Neural progenitor cell (in vitro differentiated cells): Measurements from ENCODE around the gene PLAC8L1. TPM values are rescaled to one million over a fixed set of nuclear protein-coding genes. Genes with fewer than 3 reads are reported as not detected.

Experiments used
- DNase-seq: peaks from one replicate; pipeline ENCODE4 v3.0.0-alpha.2; 2016; ENCODE audit warnings: low spot score
- H2AFZ ChIP-seq: fragments of 200-600 bp; sonication (generic); replicated peaks from 2 replicates; pipeline ENCODE4 v1.6.1; 2016; ENCODE audit warnings: antibody characterized with exemption
- H3F3A ChIP-seq: fragments of 200-600 bp; sonication (generic); 2 replicates; pipeline ENCODE4 v1.6.1; 2016; ENCODE audit warnings: antibody characterized with exemption, low read depth
- H3K27ac ChIP-seq: fragments of 200-600 bp; sonication (generic); 2 replicates; pipeline ENCODE4 v1.5.1; 2016; ENCODE audit warnings: mild to moderate bottlenecking
- H3K27me3 ChIP-seq: fragments of 200-600 bp; sonication (generic); 2 replicates; pipeline ENCODE4 v1.6.1; 2016; ENCODE audit warnings: mild to moderate bottlenecking, moderate library complexity
- H3K36me3 ChIP-seq: fragments of 200-600 bp; sonication (generic); 2 replicates; pipeline ENCODE4 v1.5.1; 2016
- H3K4me1 ChIP-seq: fragments of 200-600 bp; sonication (generic); 2 replicates; pipeline ENCODE4 v1.6.1; 2016; ENCODE audit warnings: mixed run types
- H3K4me2 ChIP-seq: fragments of 200-600 bp; sonication (generic); 2 replicates; pipeline ENCODE4 v1.6.1; 2016
- H3K4me3 ChIP-seq: fragments of 200-600 bp; sonication (generic); 2 replicates; pipeline ENCODE4 v1.5.1; 2016
- H3K79me2 ChIP-seq: fragments of 200-600 bp; sonication (generic); 2 replicates; pipeline ENCODE4 v1.6.1; 2016; ENCODE audit warnings: low read depth
- H3K9ac ChIP-seq: fragments of 200-600 bp; sonication (generic); 2 replicates; pipeline ENCODE4 v1.6.1; 2016
- H3K9me3 ChIP-seq: fragments of 200-600 bp; sonication (generic); 2 replicates; pipeline ENCODE4 v1.5.1; 2016; ENCODE audit warnings: low read depth
- H4K20me1 ChIP-seq: fragments of 200-600 bp; sonication (generic); 2 replicates; pipeline ENCODE4 v1.6.1; 2016; ENCODE audit warnings: low read depth
- H3K27ac Mint-ChIP-seq: 3 replicates; pipeline ENCODE4 v1.8.0; 2021; ENCODE audit warnings: mixed read lengths
- H3K27me3 Mint-ChIP-seq: 2 replicates; pipeline ENCODE4 v1.8.0; 2022; ENCODE audit warnings: low read depth, mild to moderate bottlenecking, inconsistent platforms, moderate library complexity, mixed read lengths; ENCODE audit not compliant: insufficient read depth
- H3K36me3 Mint-ChIP-seq: 3 replicates; pipeline ENCODE4 v1.8.0; 2021; ENCODE audit warnings: mixed read lengths
- H3K4me1 Mint-ChIP-seq: 3 replicates; pipeline ENCODE4 v1.8.0; 2021; ENCODE audit warnings: mixed read lengths
- H3K4me3 Mint-ChIP-seq: 3 replicates; pipeline ENCODE4 v1.8.0; 2021; ENCODE audit warnings: mild to moderate bottlenecking, moderate library complexity, mixed read lengths
- H3K9me3 Mint-ChIP-seq: 3 replicates; pipeline ENCODE4 v1.8.0; 2020; ENCODE audit warnings: mixed read lengths
- EZH2 ChIP-seq: fragments of 200-600 bp; sonication (generic); IDR thresholded peaks from 2 replicates; pipeline ENCODE4 v1.6.1; 2017; ENCODE audit warnings: antibody characterized with exemption, mild to moderate bottlenecking, moderate library complexity
- EZH2phosphoT487 ChIP-seq: fragments of 200-600 bp; sonication (generic); IDR thresholded peaks from 2 replicates; pipeline ENCODE4 v1.6.1; 2017; ENCODE audit warnings: antibody characterized with exemption
- total RNA-seq: library from RNA; depleted of rRNA; stranded (reverse); fragments of >200 nt; gene quantifications from 2 replicates; pipeline ENCODE4 v1.2.3, GENCODE V29; 2015; ENCODE audit warnings: low replicate concordance
- TF ChIP-seq, protein P1 (sequence below): fragments of 200-600 bp; sonication (generic); IDR thresholded peaks from 2 replicates; pipeline ENCODE4 v1.5.1; 2017; ENCODE audit warnings: antibody characterized with exemption, mild to moderate bottlenecking

The PLAC8L1 gene
- total RNA-seq, 1 donor from 2014 or later = 0.51 TPM

DNA sequence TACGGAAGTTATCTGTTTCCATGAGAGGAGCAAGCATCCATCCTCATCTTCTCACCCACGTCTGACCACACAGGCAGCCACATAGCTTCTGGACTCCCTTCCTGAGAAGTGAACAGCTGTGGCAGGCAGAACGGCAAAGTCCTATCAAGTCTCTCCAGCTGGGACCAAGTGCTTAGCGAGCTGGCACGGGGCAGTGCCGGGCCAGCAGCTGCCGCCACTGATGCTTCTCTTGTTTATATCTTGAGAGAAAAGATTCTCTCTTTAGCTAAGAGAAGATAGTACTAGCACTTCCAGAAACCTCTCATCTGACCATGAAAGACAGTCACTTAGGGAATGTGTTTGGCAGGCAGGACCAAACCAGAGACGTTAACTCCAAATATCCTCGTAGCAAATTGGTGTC, 37.2 kb downstream of the PLAC8L1 start:
- Histone ChIP-seq H3K4me1 (peaks cover 4% of the 10 kb centered on the region), H3K27ac (no peak overlapping the region), H3K4me3 (no peak overlapping the region), H3F3A (no peaks in the 10 kb centered on the region), H2AFZ (no peak overlapping the region), H3K9ac (no peak overlapping the region), H3K36me3 (no peaks in the 10 kb centered on the region), H3K79me2 (no peaks in the 10 kb centered on the region), H4K20me1 (no peaks in the 10 kb centered on the region), H3K9me3 (no peaks in the 10 kb centered on the region), H3K27me3 (no peaks in the 10 kb centered on the region), H3K4me2 (no peak overlapping the region)
- H3K4me1 Mint-ChIP-seq = no peaks in the 10 kb centered on the region
- H3K27me3 Mint-ChIP-seq = no peaks in the 10 kb centered on the region
- H3K27ac Mint-ChIP-seq = no peak overlapping the region
- TF ChIP-seq, protein P1, sequence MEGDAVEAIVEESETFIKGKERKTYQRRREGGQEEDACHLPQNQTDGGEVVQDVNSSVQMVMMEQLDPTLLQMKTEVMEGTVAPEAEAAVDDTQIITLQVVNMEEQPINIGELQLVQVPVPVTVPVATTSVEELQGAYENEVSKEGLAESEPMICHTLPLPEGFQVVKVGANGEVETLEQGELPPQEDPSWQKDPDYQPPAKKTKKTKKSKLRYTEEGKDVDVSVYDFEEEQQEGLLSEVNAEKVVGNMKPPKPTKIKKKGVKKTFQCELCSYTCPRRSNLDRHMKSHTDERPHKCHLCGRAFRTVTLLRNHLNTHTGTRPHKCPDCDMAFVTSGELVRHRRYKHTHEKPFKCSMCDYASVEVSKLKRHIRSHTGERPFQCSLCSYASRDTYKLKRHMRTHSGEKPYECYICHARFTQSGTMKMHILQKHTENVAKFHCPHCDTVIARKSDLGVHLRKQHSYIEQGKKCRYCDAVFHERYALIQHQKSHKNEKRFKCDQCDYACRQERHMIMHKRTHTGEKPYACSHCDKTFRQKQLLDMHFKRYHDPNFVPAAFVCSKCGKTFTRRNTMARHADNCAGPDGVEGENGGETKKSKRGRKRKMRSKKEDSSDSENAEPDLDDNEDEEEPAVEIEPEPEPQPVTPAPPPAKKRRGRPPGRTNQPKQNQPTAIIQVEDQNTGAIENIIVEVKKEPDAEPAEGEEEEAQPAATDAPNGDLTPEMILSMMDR = no peak
- no peak for TF ChIP-seq EZH2
- no peak for TF ChIP-seq EZH2phosphoT487
- no peak overlapping the region for H3K4me3 Mint-ChIP-seq
- no peak for DNase-seq
- H3K36me3 Mint-ChIP-seq = no peaks in the 10 kb centered on the region
- H3K9me3 Mint-ChIP-seq = no peaks in the 10 kb centered on the region

DNA sequence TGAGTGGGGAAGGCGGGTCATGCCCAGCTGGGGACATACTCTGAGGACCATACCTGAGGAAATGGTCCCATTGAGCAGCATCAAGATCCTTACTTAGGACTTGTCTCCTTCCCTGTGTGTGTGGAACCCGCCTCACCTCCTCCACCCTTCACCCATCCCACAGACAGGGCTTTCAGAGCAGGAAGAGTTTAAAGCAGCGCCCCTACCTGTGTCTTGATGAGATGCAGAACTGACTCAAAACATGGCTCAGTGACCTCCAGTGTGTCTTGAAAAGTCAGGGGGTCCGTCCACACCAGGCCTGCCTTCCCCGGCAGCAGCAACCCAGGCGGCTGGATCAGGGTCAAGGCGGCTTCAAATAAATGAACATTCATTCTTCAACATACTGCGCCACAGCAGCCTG, 38.4 kb downstream of the PLAC8L1 start:
- Mint-ChIP-seq H3K36me3 (no peaks in the 10 kb centered on the region), H3K27ac (no peak overlapping the region), H3K27me3 (no peaks in the 10 kb centered on the region), H3K4me3 (no peak overlapping the region), H3K4me1 (no peaks in the 10 kb centered on the region), H3K9me3 (no peaks in the 10 kb centered on the region)
- H2AFZ ChIP-seq = no peak overlapping the region
- DNase-seq = no peak
- H3K4me3 ChIP-seq = no peak overlapping the region
- no peaks in the 10 kb centered on the region for H3K36me3 ChIP-seq
- no peaks in the 10 kb centered on the region for H3F3A ChIP-seq
- no peaks in the 10 kb centered on the region for H4K20me1 ChIP-seq
- H3K27me3 ChIP-seq = no peaks in the 10 kb centered on the region
- no peak overlapping the region for H3K4me2 ChIP-seq
- H3K79me2 ChIP-seq = no peaks in the 10 kb centered on the region
- H3K9me3 ChIP-seq = no peaks in the 10 kb centered on the region
- H3K27ac ChIP-seq = no peak overlapping the region
- TF ChIP-seq, protein P1 = no peak
- TF ChIP-seq EZH2phosphoT487 = no peak
- H3K4me1 ChIP-seq = no peaks in the 10 kb centered on the region
- H3K9ac ChIP-seq = no peak overlapping the region

GRCh38 chr5:146060221-146060585, 45.2 kb downstream of the PLAC8L1 start:
- H3K4me3 Mint-ChIP-seq = no peak overlapping the region
- H3K36me3 Mint-ChIP-seq = no peaks in the 10 kb centered on the region

More at GRCh38 chr5:146060221-146060585, 45.2 kb downstream of the PLAC8L1 start:
- H3K4me1 Mint-ChIP-seq = no peaks in the 10 kb centered on the region
- no peaks in the 10 kb centered on the region for H3K9me3 ChIP-seq
- no peaks in the 10 kb centered on the region for H3K27me3 Mint-ChIP-seq
- no peak overlapping the region for H3K27ac ChIP-seq
- no peaks in the 10 kb centered on the region for H3F3A ChIP-seq
- H3K79me2 ChIP-seq = no peaks in the 10 kb centered on the region
- no peak overlapping the region for H3K27ac Mint-ChIP-seq
- H3K9ac ChIP-seq = no peak overlapping the region
- TF ChIP-seq, protein P1 = no peak
- TF ChIP-seq EZH2 = no peak
- TF ChIP-seq EZH2phosphoT487 = no peak
- H3K36me3 ChIP-seq = no peaks in the 10 kb centered on the region
- no peak overlapping the region for H3K4me2 ChIP-seq
- no peak overlapping the region for H3K4me3 ChIP-seq
- H4K20me1 ChIP-seq = no peaks in the 10 kb centered on the region
- no peak overlapping the region for H2AFZ ChIP-seq
- DNase-seq = no peak
- H3K27me3 ChIP-seq = no peaks in the 10 kb centered on the region
- H3K4me1 ChIP-seq = no peaks in the 10 kb centered on the region
- no peaks in the 10 kb centered on the region for H3K9me3 Mint-ChIP-seq
